Activated gamma-delta T cell treated with Interleukin-2 at 50 U/mL for 16 hours (primary cell): Measurements from ENCODE around the gene WDR19.
"Not testable (repeated sequence)": the region's sequence is repeated elsewhere in the genome, so short reads cannot be mapped to it uniquely, and the experiment has no call there.

Experiments used
- DNase-seq: peaks from one replicate; pipeline ENCODE4 v3.0.0-alpha.2; 2020

Gene WDR19

DNA sequence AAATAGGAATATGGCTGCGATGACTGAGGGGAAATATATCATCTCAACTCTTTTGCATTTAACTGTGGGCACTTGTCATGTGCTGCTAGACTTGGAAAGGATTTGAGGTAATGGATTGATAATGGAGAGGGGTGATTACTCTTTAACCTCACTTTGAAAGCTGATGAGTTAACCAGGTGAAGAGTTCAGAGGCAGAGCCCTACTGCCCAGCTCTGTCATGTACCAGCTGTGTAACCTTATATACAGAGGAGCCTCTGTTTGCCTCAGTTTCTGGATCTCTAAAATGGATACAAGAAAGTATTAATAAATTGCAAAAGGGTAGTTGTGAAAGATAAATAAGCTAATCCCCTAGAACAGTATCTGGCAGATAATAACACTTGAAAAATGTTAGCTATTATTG lies 51.5 kb downstream of the WDR19 start:
- DNase-seq: no peak

GRCh38 chr4:39235021-39235420 lies 52.7 kb downstream of the WDR19 start:
- no peak for DNase-seq

DNA sequence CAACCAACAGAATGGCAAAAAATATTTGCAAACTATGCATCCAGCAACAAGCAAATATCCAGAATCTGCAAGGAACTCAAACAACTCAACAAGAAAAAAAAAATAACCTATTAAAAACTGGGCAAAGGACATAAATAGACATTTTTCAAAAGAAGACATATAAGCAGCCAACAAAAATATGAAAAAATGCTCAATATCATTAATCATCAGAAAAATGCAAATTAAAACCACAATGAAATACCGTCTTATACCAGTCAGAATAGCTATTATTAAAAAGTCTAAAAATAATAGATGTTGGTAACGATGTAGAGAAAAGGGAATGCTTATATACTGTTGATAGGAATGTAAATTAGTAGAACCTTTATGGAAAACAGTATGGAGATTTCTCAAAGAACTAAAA lies 53.4 kb downstream of the WDR19 start:
- DNase-seq: no peak

DNA sequence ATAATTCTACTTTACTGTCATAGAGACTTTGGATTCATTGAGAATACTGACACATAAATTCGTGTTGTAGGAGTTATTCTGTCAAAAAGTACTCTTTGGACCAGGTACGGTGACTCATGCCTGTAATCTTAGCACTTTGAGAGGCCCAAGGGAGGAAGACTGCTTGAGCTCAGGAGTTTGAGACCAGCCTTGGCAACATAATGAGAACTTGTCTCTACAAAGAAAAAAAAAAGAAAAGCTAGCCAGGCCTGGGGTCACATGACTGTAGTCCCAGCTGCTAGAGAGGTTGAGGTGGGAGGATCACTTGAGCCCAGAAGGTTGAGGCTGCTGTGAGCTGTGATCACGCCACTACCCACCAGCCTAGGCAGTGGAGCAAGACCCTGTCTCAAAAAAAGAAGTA lies 54.9 kb downstream of the WDR19 start:
- no peak for DNase-seq

DNA sequence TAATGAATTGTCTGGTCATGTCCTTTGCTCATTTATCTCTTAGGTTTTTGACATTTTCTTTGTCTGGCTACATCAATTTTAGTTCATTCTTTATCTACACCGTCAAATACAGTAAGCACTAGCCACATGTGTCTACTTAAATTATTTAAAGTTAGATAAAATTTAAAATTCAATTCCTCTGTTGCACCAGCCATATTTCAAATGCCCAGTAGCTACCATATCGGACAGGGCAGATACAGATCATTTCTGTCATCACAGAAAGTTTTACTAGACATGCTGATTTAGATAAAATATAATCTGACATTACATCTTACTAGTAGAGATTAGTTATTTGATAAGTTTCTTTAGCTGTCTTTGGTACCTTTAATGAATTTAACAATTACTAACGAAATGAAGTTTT lies 61.1 kb downstream of the WDR19 start:
- no peak for DNase-seq

GRCh38 chr4:39255266-39255665 lies 72.9 kb downstream of the WDR19 start:
- DNase-seq: no peak

DNA sequence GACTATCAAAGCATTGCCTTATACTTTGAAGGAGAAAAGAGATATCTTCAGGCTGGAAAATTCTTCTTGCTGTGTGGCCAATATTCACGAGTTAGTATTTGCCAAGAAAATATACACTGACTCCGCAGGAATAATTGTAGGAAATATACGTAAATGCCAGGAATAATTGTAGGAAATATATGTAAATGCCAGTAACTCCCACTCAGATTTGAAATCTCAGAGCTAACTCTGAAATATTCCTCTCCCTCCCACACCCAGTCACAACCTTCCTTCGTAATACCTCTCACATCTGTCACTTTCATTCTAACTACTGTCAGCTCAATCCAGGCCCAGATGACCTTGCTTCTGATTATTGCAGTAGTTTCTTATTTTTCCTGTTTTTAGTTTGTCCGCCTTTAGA lies 73.5 kb downstream of the WDR19 start:
- DNase-seq: no peak

GRCh38 chr4:39256436-39256835 lies 74.1 kb downstream of the WDR19 start:
- no peak for DNase-seq

DNA sequence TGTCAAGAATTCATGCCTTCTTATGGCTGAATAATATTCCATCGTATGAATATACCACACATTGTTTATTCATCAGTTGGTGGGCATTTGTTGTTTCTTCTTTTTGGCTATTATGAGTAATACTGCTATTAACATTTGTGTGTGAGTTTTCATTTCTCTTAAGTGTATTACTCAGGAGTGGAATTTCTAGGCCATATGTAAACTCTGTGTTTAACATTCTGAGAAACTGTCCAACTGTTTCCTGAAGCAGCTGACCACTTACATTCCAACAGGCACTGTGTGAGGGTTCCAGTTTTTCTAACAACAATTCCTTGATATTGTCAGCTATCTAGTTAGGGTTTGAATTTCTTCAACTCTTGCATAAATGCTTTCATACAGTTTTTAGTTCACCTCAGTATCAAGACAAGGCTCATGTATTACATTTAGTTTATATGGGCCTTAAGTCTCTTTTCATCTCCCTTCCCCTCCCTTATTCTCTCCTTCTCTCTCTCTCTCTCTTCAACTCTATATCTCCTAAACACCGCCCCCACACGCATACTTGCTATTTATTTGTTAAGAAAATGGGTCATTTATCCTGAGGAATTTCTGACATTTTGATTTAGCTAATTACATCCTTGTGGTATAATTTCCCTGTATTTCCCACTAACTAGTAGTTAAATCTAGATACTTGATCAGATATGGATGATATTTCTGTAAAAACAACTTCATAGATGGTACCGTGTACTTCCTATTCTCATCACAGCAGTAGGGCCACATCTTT lies 77.4 kb downstream of the WDR19 start:
- no peak for DNase-seq

DNA sequence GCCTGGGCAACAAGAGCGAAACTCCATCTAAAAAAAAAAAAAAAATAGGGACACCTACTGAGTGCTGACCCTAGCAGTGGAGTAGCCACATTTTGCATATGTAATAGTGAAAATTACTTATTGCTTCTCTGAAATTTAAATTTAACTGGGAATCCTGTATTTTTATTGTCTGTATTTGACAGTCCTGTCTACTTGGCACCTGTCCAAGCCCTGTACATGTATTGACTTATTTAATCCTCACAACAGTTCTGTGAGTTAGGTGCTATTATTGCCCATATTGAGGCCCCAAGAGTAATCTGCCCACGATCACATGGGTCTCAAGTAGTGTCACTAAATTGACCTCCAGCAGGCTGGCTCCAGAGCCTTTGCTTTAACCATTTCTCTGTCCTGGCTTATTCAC lies 81.6 kb downstream of the WDR19 start:
- no peak for DNase-seq

- no peak for DNase-seq
Measured at GRCh38 chr4:39274503-39274902, 92.2 kb downstream of the WDR19 start.

DNA sequence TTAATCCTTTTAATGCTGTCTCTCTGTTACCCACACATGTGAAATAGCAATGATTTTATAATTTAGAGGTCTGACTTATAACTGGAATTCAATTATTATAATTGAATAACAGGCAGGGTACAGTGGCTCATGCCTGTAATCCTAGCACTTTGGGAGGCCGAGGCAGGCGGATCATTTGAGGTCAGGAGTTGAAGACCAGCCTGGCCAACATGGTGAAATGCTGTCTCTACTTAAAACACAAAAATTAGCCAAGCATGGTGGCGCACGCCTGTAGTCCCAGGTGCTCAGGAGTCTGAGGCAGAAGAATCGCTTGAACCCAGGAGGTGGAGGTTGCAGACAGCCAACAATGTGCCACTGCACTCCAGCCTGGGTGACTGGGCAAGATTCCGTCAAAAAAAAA lies 95.3 kb downstream of the WDR19 start:
- DNase-seq: not testable (repeated sequence)

DNA sequence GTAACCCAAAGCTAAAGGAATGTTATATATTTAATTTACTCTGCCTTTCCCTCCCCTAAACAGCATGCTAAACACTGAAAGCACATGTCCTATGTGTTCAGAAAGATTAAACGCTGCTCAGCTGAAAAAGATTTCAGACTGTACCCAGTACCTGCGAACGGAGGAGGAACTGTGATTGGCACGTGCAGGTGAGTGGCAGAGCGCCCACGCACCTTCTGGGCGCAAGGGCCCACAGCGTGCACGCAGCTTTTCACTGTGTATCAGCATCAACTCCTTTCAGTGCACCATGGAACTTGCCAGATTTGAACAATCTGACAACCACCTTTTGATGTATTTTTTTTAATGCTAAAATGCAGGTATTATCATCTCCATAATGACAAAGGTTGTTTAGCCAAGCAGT lies 96.1 kb downstream of the WDR19 start:
- DNase-seq: no peak

DNA sequence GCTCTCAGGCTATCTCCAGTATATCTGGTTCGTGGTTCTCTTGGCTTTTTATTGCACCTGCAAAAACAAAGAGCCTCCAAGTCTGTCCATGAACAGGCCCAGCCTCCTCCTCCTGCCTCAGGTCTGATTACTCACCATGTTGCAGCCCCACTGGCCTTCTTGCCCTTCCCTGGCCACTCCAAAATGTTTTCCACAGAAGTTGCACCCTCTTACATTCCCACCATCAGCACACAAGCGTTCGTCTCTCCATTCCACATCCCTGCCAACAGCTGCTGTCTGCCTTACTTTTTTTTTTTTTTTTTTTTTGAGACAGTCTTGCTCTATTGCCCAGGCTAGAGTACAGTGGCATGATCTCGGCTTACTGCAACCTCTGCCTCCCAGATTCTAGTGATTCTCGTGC lies 97.1 kb downstream of the WDR19 start:
- no peak for DNase-seq

DNA sequence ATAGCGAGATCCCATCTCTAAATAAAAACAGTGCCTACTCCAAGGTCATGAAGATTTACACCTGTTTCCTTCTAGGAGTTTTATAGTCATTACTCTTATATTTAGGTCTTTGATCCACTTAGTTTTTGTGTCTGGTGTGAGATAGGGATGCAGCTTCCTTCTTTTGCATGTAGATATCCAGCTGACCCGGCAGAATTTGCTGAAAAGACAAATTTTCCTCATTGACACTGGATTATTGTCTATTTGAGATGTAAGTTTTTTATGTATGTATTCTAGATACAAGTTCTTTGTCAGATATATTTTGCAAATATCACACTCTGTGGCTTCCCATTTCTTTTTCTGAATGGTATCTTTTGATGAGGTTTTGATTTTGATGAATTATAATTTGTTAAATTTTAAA lies 98.4 kb downstream of the WDR19 start:
- no peak for DNase-seq

GRCh38 chr4:39285111-39285795 lies 102.9 kb downstream of the WDR19 start:
- DNase-seq: no peak

DNA sequence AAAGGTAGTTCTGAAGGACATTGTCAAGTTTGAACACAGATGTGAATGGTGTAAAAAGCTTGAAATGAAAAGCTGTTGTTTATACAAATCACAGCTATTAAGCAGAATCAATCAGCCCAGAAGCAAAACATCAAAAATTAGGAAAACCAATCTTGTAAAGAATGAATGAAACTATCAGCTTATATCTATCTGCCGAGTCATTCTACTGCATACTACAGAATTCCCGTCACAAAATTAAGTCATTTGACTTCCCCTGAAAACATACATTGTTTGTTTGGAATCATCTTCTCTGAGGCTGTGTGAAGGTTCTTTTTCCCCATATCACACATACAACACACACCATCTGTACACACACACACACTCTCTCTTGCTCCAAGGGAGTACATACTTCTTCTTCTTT lies 103.5 kb downstream of the WDR19 start:
- no peak for DNase-seq

GRCh38 chr4:39286263-39286662 lies 103.9 kb downstream of the WDR19 start:
- DNase-seq: no peak

DNA sequence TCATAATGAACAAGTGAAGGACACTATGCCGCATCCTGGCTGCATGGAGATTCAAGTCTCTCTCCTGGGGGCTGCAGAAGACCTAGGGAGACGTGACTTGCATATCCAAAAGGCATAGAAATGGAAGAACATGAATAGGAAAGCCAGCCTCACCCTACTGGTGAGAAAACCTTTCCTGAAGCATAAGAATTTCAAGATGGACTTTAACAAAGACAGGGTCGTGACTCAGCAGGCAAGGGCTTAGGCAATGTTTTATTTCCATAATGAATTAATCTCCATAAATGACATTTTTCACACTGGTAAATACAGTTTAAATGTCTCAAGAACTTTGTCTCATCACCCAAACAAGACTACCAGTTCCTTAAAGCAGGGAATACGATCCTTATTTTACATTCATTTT lies 104.9 kb downstream of the WDR19 start:
- no peak for DNase-seq

GRCh38 chr4:39291686-39292085 lies 109.4 kb downstream of the WDR19 start:
- DNase-seq: no peak

GRCh38 chr4:39292433-39292832 lies 110.1 kb downstream of the WDR19 start:
- not testable (repeated sequence) for DNase-seq

GRCh38 chr4:39295784-39296183 lies 113.5 kb downstream of the WDR19 start:
- no peak for DNase-seq

DNA sequence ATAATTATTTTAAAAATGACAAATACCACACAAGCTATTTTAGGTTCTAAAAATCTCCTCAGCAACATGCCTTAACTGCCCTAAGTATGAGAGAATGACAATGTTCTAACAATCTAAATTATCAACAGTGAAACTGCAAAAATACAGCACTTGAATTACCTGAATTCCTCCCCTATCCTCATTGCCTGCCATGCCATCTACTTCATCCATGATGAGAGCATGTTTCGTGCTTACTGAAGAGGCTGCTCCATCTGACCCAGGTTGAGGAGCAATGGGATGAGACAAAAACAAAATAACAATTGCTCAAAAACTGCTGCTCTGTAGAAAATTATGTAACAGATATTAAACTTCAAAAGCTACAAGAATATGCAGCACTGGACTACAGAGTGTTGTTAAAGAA lies 120.6 kb downstream of the WDR19 start:
- DNase-seq: no peak

- no peak for DNase-seq
Measured at GRCh38 chr4:39303871-39304270, 121.5 kb downstream of the WDR19 start.

GRCh38 chr4:39304651-39305050 lies 122.3 kb downstream of the WDR19 start:
- no peak for DNase-seq
